Ascending aorta (tissue), 2 donors: ENCODE measurements around the gene WDR37. TPM values are rescaled to one million over a fixed set of nuclear protein-coding genes. Genes with fewer than 3 reads are reported as not detected.
"Not testable (repeated sequence)": the region's sequence is repeated elsewhere in the genome, so short reads cannot be mapped to it uniquely, and the experiment has no call there.

Source experiments
- DNase-seq, 2 donors: peaks; one replicate each; pipeline ENCODE4 v3.0.0-alpha.2; 2019; ENCODE audit warnings: low spot score in 2 of 2
- H3K27ac ChIP-seq, 2 donors: fragments of 200-600 bp; sonication (generic); one replicate each; pipeline ENCODE4 v1.5.1; 2016 to 2017; ENCODE audit warnings: mild to moderate bottlenecking in 1 of 2
- H3K27me3 ChIP-seq: fragments of 200-600 bp; sonication (generic); one replicate; pipeline ENCODE4 v1.5.1; 2017
- H3K36me3 ChIP-seq, 2 donors: fragments of 200-600 bp; sonication (generic); one replicate each; pipeline ENCODE4 v1.5.1; 2016
- H3K4me1 ChIP-seq, 2 donors: fragments of 200-600 bp; sonication (generic); one replicate each; pipeline ENCODE4 v1.5.1; 2016 to 2017; ENCODE audit warnings: mild to moderate bottlenecking in 1 of 2
- H3K4me3 ChIP-seq, 2 donors: fragments of 200-600 bp; sonication (generic); one replicate each; pipeline ENCODE4 v1.5.1; 2016 to 2017; ENCODE audit warnings: mild to moderate bottlenecking in 1 of 2
- H3K9me3 ChIP-seq, 2 donors: fragments of 200-600 bp; sonication (generic); one replicate each; pipeline ENCODE4 v1.5.1; 2016
- CTCF ChIP-seq, 3 experiments: fragments of 200-600 bp in 2 of 3; fragments of 450-650 bp in 1 of 3; sonication (generic) in 2 of 3; IDR thresholded peaks; one replicate each; pipeline ENCODE4 v1.5.1; 2016 to 2019; ENCODE audit warnings: antibody characterized with exemption in 3 of 3, mild to moderate bottlenecking in 1 of 3, moderate library complexity in 1 of 3
- intact Hi-C: fragments of 100-400 bp; cut with DNase I; formaldehyde crosslinking; loops from one replicate; pipeline ENCODE4 v1.15.1; 2023
- total RNA-seq: library from RNA; depleted of rRNA; stranded (reverse); fragments of >200 nt; gene quantifications from one replicate; pipeline ENCODE4 v1.1.0, GENCODE V29; 2016

Gene WDR37
- total RNA-seq, 1 donor from 2014 or later, result 4.4 TPM

DNA sequence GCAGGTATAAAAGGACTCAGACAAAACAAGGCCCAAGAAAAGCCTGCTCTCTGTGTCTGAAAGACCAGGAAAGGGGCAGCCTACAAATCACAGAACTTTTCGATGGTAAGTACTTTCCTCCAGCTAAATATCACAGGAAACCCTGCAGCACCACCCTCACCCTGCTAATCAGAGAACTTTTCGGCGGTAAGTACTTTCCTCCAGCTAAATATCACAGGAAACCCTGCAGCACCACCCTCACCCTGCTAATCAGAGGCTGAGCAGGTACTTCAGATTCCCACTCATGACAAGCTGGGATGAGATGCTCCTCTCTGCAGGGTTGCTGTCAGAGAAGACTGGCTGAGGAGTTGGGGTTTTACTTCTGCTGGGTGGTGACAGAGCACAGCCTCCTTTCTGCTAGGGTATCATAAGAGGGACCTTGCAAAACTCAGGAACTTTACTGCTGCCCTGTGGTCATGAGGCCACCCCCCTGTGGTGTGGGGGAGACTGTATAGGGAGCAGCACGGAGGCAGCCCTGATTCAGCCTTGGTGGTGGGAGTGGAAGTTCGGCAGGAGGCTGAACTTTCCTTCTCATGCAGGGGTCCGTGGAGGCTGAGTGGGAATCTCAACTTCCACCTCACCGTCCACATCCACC is 7.2 kb downstream of the WDR37 start:
- intact Hi-C loops, result no loop called here
- H3K27ac ChIP-seq, result no peak overlapping the region
- no peaks in the 10 kb centered on the region for H3K9me3 ChIP-seq
- DNase-seq, result no peak
- no peak for TF ChIP-seq CTCF (IDR thresholded peaks at IDR 0.05)
- H3K36me3 ChIP-seq, result peaks cover 5 to 7% of the 10 kb centered on the region in 2 donors
- no peaks in the 10 kb centered on the region for H3K27me3 ChIP-seq
- H3K4me3 ChIP-seq, result no peak overlapping the region
- no peaks in the 10 kb centered on the region for H3K4me1 ChIP-seq

GRCh38 chr10:1064964-1065247 is 8.7 kb downstream of the WDR37 start:
- Histone ChIP-seq H3K4me1 (no peaks in the 10 kb centered on the region), H3K9me3 (no peaks in the 10 kb centered on the region), H3K36me3 (peaks cover 5 to 7% of the 10 kb centered on the region in 2 donors), H3K4me3 (no peak overlapping the region), H3K27me3 (no peaks in the 10 kb centered on the region), H3K27ac (no peak overlapping the region)
- TF ChIP-seq CTCF (IDR thresholded peaks at IDR 0.05), result no peak
- no peak for DNase-seq
- intact Hi-C loops, result no loop called here

DNA sequence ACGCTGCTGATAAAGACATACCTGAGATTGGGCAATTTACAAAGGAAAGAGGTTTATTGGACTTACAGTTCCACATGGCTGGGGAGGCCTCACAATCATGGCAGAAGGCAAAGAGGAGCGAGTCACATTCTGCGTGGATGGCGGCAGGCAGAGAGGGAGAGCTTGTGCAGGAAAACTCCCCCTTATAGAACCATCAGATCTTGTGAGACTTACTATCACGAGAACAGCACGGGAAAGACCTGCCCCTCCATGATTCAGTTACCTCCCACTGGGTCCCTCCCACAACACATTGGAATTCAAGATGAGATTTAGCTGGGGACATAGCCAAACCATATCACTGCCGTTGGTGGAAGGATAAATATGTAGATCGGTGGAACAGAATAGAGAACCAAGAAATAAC is 10.5 kb downstream of the WDR37 start:
- H3K4me1 ChIP-seq, H3K4me3 ChIP-seq, DNase-seq, H3K9me3 ChIP-seq, intact Hi-C loops, H3K27me3 ChIP-seq, H3K36me3 ChIP-seq, H3K27ac ChIP-seq: not testable (repeated sequence)

DNA sequence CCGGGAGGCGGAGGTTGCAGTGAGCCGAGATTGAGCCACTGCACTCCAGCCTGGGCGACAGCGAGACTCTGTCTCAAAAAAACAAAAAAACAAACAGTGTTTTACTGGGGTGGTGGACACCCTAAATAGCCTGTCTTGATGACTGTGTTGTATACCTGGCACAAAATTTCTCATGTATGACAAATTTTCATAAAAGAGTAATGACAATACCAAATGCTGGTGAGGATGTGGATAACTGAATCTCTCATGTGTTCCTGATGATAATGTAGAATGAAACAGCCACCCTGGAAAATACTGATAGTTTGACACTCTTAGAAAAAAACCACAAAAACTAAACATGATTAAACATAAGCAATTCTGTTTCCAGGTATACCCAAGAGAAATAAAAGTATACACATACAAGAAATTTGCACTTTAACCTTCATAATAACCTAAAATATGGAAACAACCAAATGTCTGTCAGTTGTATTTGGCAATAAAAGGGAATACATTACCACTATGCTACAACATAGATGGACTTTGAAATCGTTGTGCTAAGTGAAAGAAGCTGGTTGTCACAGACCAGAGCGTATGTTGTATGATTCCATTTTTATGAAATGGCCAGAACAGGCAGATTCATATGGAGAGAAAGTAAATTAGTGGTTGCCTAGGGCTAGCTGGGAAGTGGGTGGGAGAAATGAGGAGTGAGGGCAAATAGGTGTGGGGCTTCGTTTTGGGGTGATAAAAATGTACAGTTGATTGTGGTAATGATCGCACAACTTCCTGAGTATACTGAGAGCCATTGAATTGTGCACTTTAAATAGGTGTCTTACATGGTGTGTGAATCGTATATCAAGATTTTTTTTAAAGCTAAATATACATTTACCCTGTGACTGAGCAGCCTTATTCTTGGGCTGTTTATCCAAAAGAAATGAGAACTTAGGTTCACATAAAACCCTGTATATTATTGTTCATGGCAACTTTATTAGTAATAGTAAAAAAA is 12.5 kb downstream of the WDR37 start:
- Histone ChIP-seq H3K9me3 (no peaks in the 10 kb centered on the region), H3K27me3 (no peaks in the 10 kb centered on the region), H3K4me1 (no peaks in the 10 kb centered on the region), H3K36me3 (peaks cover 6 to 19% of the 10 kb centered on the region in 2 donors), H3K4me3 (no peak overlapping the region), H3K27ac (no peak overlapping the region)
- intact Hi-C loops, result no loop called here
- TF ChIP-seq CTCF (IDR thresholded peaks at IDR 0.05), result no peak
- no peak for DNase-seq

DNA sequence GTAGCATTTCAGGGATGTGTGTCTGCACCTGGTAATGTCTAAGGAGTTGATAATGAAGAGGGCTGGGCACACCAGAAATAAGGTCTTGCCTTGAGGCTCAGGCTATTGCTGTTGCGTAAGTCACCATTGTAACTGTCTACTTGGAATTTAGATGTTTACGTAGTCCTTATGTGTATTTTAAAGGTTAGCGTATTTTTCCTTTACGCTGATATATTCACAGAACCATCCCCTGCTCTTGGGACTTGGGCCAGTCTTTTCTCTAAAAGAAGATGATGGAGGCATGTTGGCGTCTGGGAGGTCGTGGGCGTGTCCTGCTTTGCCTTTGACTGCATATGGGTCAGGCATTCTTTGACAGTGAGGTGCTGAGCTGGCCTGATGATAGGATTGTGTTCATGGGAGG is 14.7 kb downstream of the WDR37 start:
- Histone ChIP-seq H3K27ac (no peak overlapping the region), H3K9me3 (no peaks in the 10 kb centered on the region), H3K4me1 (no peaks in the 10 kb centered on the region), H3K27me3 (no peaks in the 10 kb centered on the region), H3K4me3 (no peak overlapping the region), H3K36me3 (peaks cover 16 to 29% of the 10 kb centered on the region in 2 donors)
- TF ChIP-seq CTCF (IDR thresholded peaks at IDR 0.05), result no peak
- intact Hi-C loops, result no loop called here
- DNase-seq, result no peak

DNA sequence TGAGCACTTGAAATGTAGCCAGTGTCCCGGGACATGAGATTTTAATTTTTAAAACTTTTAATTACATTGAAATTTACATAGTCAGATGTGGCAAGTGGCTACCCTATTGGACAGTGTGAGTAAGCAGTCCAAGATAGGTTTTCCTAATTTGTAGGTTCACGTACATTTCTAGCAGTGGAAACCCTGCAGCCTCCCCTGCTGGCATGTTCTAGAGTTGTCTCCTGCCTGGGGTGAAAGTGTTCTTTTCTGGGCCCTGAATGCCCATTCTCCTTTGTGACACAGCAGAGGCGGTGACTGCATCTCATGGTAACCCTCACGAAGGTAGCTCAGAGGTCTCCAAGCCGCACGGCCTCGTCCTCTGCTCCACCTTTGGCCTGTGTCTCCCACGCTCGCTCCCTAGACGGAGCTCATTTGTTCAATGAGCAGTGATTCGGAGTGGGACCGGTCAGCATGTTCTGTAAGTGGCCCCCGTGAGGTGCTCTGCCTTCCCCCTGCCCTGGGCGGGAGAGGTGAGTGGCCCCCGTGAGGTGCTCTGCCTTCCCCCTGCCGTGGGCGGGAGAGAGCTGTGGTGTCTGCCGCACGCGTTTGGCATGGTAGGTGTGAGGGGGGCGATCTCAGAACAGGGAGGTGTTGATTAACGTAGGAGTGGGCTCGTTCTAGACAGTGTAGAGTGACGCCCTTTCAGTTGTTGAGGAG is 18.0 kb downstream of the WDR37 start:
- H3K9me3 ChIP-seq, result no peaks in the 10 kb centered on the region
- H3K4me1 ChIP-seq, result no peaks in the 10 kb centered on the region
- peaks cover 25 to 49% of the 10 kb centered on the region in 2 donors for H3K36me3 ChIP-seq
- H3K27ac ChIP-seq, result no peak overlapping the region
- intact Hi-C loops, result no loop called here
- no peaks in the 10 kb centered on the region for H3K27me3 ChIP-seq
- H3K4me3 ChIP-seq, result no peak overlapping the region
- no peak for DNase-seq
- no peak for TF ChIP-seq CTCF (IDR thresholded peaks at IDR 0.05)
